Thyroid gland (tissue), 4 donors: ENCODE results near the gene FPR3.

ENCODE experiments used
- POLR2A ChIP-seq, 2 donors: fragments of 450-650 bp; IDR thresholded peaks; one replicate each; pipeline ENCODE4 v1.6.1; 2017; ENCODE audit warnings: antibody characterized with exemption in 2 of 2, mild to moderate bottlenecking in 2 of 2, moderate library complexity in 1 of 2
- TF ChIP-seq, protein P1 (sequence below), 6 experiments: fragments of 200-600 bp in 3 of 6; fragments of 450-650 bp in 3 of 6; sonication (generic) in 3 of 6; IDR thresholded peaks; one replicate each; pipeline ENCODE4 v1.5.1; 2016 to 2019; ENCODE audit warnings: antibody characterized with exemption in 6 of 6, mild to moderate bottlenecking in 2 of 6, inconsistent platforms in 1 of 6, moderate library complexity in 1 of 6

- TF ChIP-seq, protein P1, sequence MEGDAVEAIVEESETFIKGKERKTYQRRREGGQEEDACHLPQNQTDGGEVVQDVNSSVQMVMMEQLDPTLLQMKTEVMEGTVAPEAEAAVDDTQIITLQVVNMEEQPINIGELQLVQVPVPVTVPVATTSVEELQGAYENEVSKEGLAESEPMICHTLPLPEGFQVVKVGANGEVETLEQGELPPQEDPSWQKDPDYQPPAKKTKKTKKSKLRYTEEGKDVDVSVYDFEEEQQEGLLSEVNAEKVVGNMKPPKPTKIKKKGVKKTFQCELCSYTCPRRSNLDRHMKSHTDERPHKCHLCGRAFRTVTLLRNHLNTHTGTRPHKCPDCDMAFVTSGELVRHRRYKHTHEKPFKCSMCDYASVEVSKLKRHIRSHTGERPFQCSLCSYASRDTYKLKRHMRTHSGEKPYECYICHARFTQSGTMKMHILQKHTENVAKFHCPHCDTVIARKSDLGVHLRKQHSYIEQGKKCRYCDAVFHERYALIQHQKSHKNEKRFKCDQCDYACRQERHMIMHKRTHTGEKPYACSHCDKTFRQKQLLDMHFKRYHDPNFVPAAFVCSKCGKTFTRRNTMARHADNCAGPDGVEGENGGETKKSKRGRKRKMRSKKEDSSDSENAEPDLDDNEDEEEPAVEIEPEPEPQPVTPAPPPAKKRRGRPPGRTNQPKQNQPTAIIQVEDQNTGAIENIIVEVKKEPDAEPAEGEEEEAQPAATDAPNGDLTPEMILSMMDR (IDR thresholded peaks at IDR 0.05), result no peak
- TF ChIP-seq POLR2A (IDR thresholded peaks at IDR 0.05), result no peak
These were observed 5.0 kb downstream of the FPR3 start for GRCh38 chr19:51799774-51800472.
